Astrocyte (in vitro differentiated cells and primary cell): ENCODE results near the gene PDGFD.

ENCODE experiments used
- CTCF ChIP-seq: IDR thresholded peaks from 2 replicates; pipeline ENCODE4 v1.5.1; 2011; ENCODE audit warnings: low read depth, mild to moderate bottlenecking, inconsistent platforms, low read length, moderate library complexity; ENCODE audit not compliant: insufficient read depth
- EZH2 ChIP-seq: IDR thresholded peaks from 2 replicates; pipeline ENCODE4 v1.6.1; 2012; ENCODE audit warnings: mild to moderate bottlenecking, low read length, inconsistent platforms; ENCODE audit not compliant: insufficient read depth

GRCh38 chr11:103935219-103935618, 228.7 kb downstream of the PDGFD start:
- TF ChIP-seq CTCF (no peak), EZH2 (no peak)
